Nasal cavity respiratory epithelium epithelial cell of viscerocranial mucosa (primary cell): Measurements from ENCODE around the gene NFAT5. TPM values are rescaled to one million over a fixed set of nuclear protein-coding genes. Genes with fewer than 3 reads are reported as not detected.

Experiments
- total RNA-seq: library from RNA; depleted of rRNA; stranded (reverse); fragments of >200 nt; gene quantifications from 2 replicates; pipeline ENCODE4 v1.2.3, GENCODE V29; 2014

NFAT5 gene
- 11.6 and 36.7 TPM in 2 replicates for total RNA-seq

GRCh38 chr16:69565671-69566239 lies at the start of gene NFAT5:
NFAT5 (plus strand) TSS chr16:69565966; CDS start chr16:69566302, 336 bp downstream.

GRCh38 chr16:69726313-69727060 lies 160.7 kb downstream of the NFAT5 start, which contains the start of gene NQO1:
NQO1 (minus strand) TSS chr16:69726560; CDS start chr16:69726439, 121 bp downstream.

Other genes starting within 250 kb of the NFAT5 start
- gene PDF, start 235.4 kb upstream of the NFAT5 start, total RNA-seq: 22.6 and 24.6 TPM in 2 replicates
- gene COG8, start 226.4 kb upstream of the NFAT5 start, total RNA-seq: 21.2 and 29.3 TPM in 2 replicates
- gene NIP7, start 226.2 kb upstream of the NFAT5 start, total RNA-seq: 40.1 and 48.9 TPM in 2 replicates
- gene TMED6, start 214.2 kb upstream of the NFAT5 start, total RNA-seq: under 0.01 and 0.14 TPM in 2 replicates
- gene TERF2, start 180.0 kb upstream of the NFAT5 start, total RNA-seq: 11.6 and 12.2 TPM in 2 replicates
- 34.9 and 55.5 TPM in 2 replicates for gene CYB5B, start 141.3 kb upstream of the NFAT5 start, total RNA-seq
- gene NQO1, start 160.6 kb downstream of the NFAT5 start, total RNA-seq: 76.2 and 98.0 TPM in 2 replicates
- 32.2 and 32.8 TPM in 2 replicates for gene NOB1, start 189.0 kb downstream of the NFAT5 start, total RNA-seq
- 17.8 and 26.8 TPM in 2 replicates for gene WWP2, start 196.4 kb downstream of the NFAT5 start, total RNA-seq